Liver (tissue), 9 donors: ENCODE measurements around the gene ALCAM. TPM values are rescaled to one million over a fixed set of nuclear protein-coding genes. Genes with fewer than 3 reads are reported as not detected.

Experiments used
- DNase-seq: peaks from one replicate; pipeline ENCODE4 v3.0.0-alpha.2; 2017; ENCODE audit warnings: low spot score
- H3K27ac ChIP-seq, 2 donors: one replicate each; pipeline ENCODE4 v1.7.0; 2013; ENCODE audit warnings: inconsistent platforms in 2 of 2, low read length in 2 of 2, control low read depth in 1 of 2, low read depth in 1 of 2, mild to moderate bottlenecking in 1 of 2
- H3K27me3 ChIP-seq, 4 donors: one replicate each; pipeline versions ENCODE4 v1.6.1 to v1.7.0; 2013; ENCODE audit warnings: low read length in 3 of 4, inconsistent platforms in 1 of 4, mild to moderate bottlenecking in 1 of 4, moderate library complexity in 1 of 4; ENCODE audit not compliant: control insufficient read depth in 4 of 4, insufficient read depth in 4 of 4
- H3K36me3 ChIP-seq, 4 donors: one replicate each; pipeline versions ENCODE4 v1.6.1 to v1.7.0; 2013; ENCODE audit warnings: low read length in 3 of 4, mild to moderate bottlenecking in 3 of 4, low read depth in 1 of 4, moderate library complexity in 1 of 4; ENCODE audit not compliant: control insufficient read depth in 4 of 4, insufficient read depth in 3 of 4
- H3K4me1 ChIP-seq, 4 donors: one replicate each; pipeline versions ENCODE4 v1.6.1 to v1.7.0; 2013; ENCODE audit warnings: low read length in 3 of 4, mild to moderate bottlenecking in 3 of 4, moderate library complexity in 1 of 4; ENCODE audit not compliant: control insufficient read depth in 4 of 4, insufficient read depth in 4 of 4
- H3K4me3 ChIP-seq, 3 donors: one replicate each; pipeline versions ENCODE4 v1.6.1 to v1.7.0; 2013; ENCODE audit warnings: low read length in 3 of 3, control low read depth in 1 of 3, low read depth in 1 of 3, mild to moderate bottlenecking in 1 of 3
- H3K9ac ChIP-seq, 2 donors: one replicate each; pipeline ENCODE4 v1.7.0; 2013; ENCODE audit warnings: low read length in 2 of 2, mild to moderate bottlenecking in 2 of 2, moderate library complexity in 2 of 2, control low read depth in 1 of 2, low read depth in 1 of 2
- H3K9me3 ChIP-seq, 4 donors: one replicate each; pipeline versions ENCODE4 v1.6.1 to v1.7.0; 2013; ENCODE audit warnings: low read length in 3 of 4; ENCODE audit not compliant: control insufficient read depth in 4 of 4
- EGR1 ChIP-seq, 2 donors: IDR thresholded peaks; 2 replicates each; pipeline ENCODE4 v1.6.1; 2016 to 2018; ENCODE audit warnings: antibody characterized with exemption in 2 of 2, low read depth in 2 of 2
- FOXA1 ChIP-seq: IDR thresholded peaks from 2 replicates; pipeline ENCODE4 v1.6.1; 2016; ENCODE audit warnings: antibody characterized with exemption
- FOXA2 ChIP-seq: IDR thresholded peaks from 2 replicates; pipeline ENCODE4 v1.6.1; 2016; ENCODE audit warnings: antibody characterized with exemption
- GABPA ChIP-seq, 2 donors: IDR thresholded peaks in 1 of 2; conservative IDR thresholded peaks in 1 of 2; 2 replicates each; pipeline ENCODE4 v1.6.1; 2016; ENCODE audit warnings: antibody characterized with exemption in 2 of 2, mild to moderate bottlenecking in 1 of 2, moderate library complexity in 1 of 2
- HNF4A ChIP-seq, 2 donors: conservative IDR thresholded peaks; 2 replicates each; pipeline ENCODE4 v1.6.1; 2016; ENCODE audit warnings: antibody characterized with exemption in 2 of 2, mild to moderate bottlenecking in 2 of 2
- HNF4G ChIP-seq: IDR thresholded peaks from 2 replicates; pipeline ENCODE4 v1.6.1; 2016; ENCODE audit warnings: antibody characterized with exemption
- JUND ChIP-seq, 2 donors: IDR thresholded peaks; 2 replicates each; pipeline ENCODE4 v1.6.1; 2016; ENCODE audit warnings: antibody characterized with exemption in 2 of 2
- REST ChIP-seq: IDR thresholded peaks from 2 replicates; pipeline ENCODE4 v1.6.1; 2016; ENCODE audit warnings: antibody characterized with exemption, mild to moderate bottlenecking
- RXRA ChIP-seq, 2 donors: IDR thresholded peaks; 2 replicates each; pipeline ENCODE4 v1.6.1; 2017 to 2018; ENCODE audit warnings: antibody characterized with exemption in 2 of 2, mild to moderate bottlenecking in 1 of 2
- SP1 ChIP-seq: IDR thresholded peaks from 2 replicates; pipeline ENCODE4 v1.6.1; 2018; ENCODE audit warnings: antibody characterized with exemption, mild to moderate bottlenecking
- TAF1 ChIP-seq: conservative IDR thresholded peaks from 2 replicates; pipeline ENCODE4 v1.6.1; 2016; ENCODE audit warnings: antibody characterized with exemption, mild to moderate bottlenecking
- YY1 ChIP-seq: IDR thresholded peaks from 2 replicates; pipeline ENCODE4 v1.6.1; 2016; ENCODE audit warnings: antibody characterized with exemption, mild to moderate bottlenecking
- WGBS: extraction: QIAGEN DNeasy Blood & Tissue Kit; methylation state at CpG from one replicate; pipeline ENCODE4 v1.1.7; 2013; 5-methylcytosine and 5-hydroxymethylcytosine counted together
- polyA plus RNA-seq, 2 donors: library from polyadenylated mRNA; stranded (reverse) in 1 of 2; unstranded in 1 of 2; fragments of 200-250 nt in 1 of 2; fragments of >200 nt in 1 of 2; fragmentation: Nextera tagmentation in 1 of 2; extraction: Ambion mirVana in 1 of 2; gene quantifications; one replicate each; pipeline versions ENCODE4 v1.2.1 to v1.2.3, GENCODE V29; 2013 to 2015
- total RNA-seq, 2 donors: library from RNA; depleted of rRNA; stranded (reverse); fragments of >200 nt; gene quantifications; one replicate each; pipeline ENCODE4 v1.2.3, GENCODE V29; 2014
- TF ChIP-seq, protein P1 (sequence below): IDR thresholded peaks from 2 replicates; pipeline ENCODE4 v1.6.1; 2016; ENCODE audit warnings: antibody characterized with exemption
- donor health status: healthy.
- donor health status: healthy.
- donor health status: healthy.
- donor health status: healthy.
- donor health status: healthy.

The ALCAM gene
- total and polyA plus RNA-seq, 4 donors, result 14.2 to 62.0 (median 32.3) TPM

GRCh38 chr3:105414841-105415240 lies 48.1 kb downstream of the ALCAM start:
- no peak overlapping the region for H3K27ac ChIP-seq
- H3K4me1 ChIP-seq, result peaks cover 0 to 2% (median 0%) of the 10 kb centered on the region in 4 donors
- H3K27me3 ChIP-seq, result no peaks in the 10 kb centered on the region
- no peak overlapping the region for H3K9ac ChIP-seq
- H3K4me3 ChIP-seq, result no peak overlapping the region
- H3K36me3 ChIP-seq, result no peaks in the 10 kb centered on the region
- 75% methylated on average over 4 of the region's 4 CpGs for WGBS
- no peak for DNase-seq
- H3K9me3 ChIP-seq, result no peaks in the 10 kb centered on the region
- TF ChIP-seq EGR1 (IDR thresholded peaks at IDR 0.05; ENCODE audit: low read depth in 2 of 2) (no peak), HNF4G (no peak), REST (no peak)

- no peak for DNase-seq
- WGBS, result 92% methylated on average over 1 of the region's 1 CpG
- H3K4me1 ChIP-seq, result peaks cover 0 to 9% (median 0%) of the 10 kb centered on the region in 4 donors
- no peaks in the 10 kb centered on the region for H3K27me3 ChIP-seq
- no peaks in the 10 kb centered on the region for H3K9me3 ChIP-seq
- no peak overlapping the region for H3K4me3 ChIP-seq
- no peaks in the 10 kb centered on the region for H3K36me3 ChIP-seq
- H3K9ac ChIP-seq, result no peak overlapping the region
- no peak for TF ChIP-seq HNF4A (conservative IDR thresholded peaks at IDR 0.05)
- TF ChIP-seq GABPA (IDR thresholded peaks at IDR 0.05 in 1 of 2, conservative IDR thresholded peaks at IDR 0.05 in 1 of 2), result no peak
- no peak for TF ChIP-seq YY1
- no peak for TF ChIP-seq TAF1
- TF ChIP-seq, protein P1, sequence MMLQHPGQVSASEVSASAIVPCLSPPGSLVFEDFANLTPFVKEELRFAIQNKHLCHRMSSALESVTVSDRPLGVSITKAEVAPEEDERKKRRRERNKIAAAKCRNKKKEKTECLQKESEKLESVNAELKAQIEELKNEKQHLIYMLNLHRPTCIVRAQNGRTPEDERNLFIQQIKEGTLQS, result no peak
- no peak for TF ChIP-seq FOXA2
- H3K27ac ChIP-seq, result no peak overlapping the region
Measured at GRCh38 chr3:105415951-105416350, 49.2 kb downstream of the ALCAM start.

DNA sequence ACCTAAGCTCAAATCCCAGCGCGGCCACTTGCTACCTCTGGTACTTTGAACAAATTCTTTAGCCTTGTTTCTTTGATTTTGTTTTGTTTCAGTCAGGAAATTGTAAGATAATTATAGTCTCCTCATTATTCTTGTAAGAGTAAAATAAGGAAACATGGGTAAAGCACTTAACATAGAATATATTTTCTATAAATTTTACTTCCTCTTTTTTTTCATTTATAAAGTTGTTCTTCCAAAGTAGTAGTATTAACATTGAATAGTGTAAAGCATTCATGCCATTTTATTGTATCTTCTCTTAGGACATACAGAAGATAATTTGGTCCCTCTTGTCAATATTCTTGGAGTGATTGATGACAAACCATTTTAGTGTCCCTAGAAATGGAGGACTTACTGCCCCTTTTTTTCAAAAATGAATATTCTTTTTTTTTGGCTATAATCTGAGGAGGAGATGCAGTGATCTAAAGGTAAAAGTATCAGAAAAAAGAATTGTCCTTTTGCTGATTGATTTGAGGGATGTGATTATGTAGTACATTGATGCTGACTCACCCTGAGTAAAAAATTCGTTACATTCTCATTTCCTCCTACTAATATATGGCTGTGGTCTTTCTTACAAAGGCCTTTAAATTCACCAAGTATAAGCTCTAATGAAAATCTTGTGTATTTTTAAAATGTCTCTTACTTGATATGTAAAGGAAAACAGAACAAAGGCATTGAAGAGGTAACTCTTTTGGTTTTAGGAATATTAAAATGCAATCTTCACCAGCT lies 51.0 kb downstream of the ALCAM start:
- Histone ChIP-seq H3K4me3 (no peak overlapping the region), H3K36me3 (no peaks in the 10 kb centered on the region), H3K4me1 (peaks cover 0 to 11% (median 0%) of the 10 kb centered on the region in 4 donors), H3K27me3 (no peaks in the 10 kb centered on the region), H3K27ac (no peak overlapping the region), H3K9me3 (no peaks in the 10 kb centered on the region), H3K9ac (no peak overlapping the region)
- WGBS, result 91% methylated on average over 3 of the region's 3 CpGs
- TF ChIP-seq RXRA (IDR thresholded peaks at IDR 0.05) (no peak), REST (no peak), HNF4G (no peak), JUND (IDR thresholded peaks at IDR 0.05) (no peak), GABPA (IDR thresholded peaks at IDR 0.05 in 1 of 2, conservative IDR thresholded peaks at IDR 0.05 in 1 of 2) (no peak), FOXA2 (no peak), SP1 (no peak), FOXA1 (no peak)
- DNase-seq, result no peak
